ENCODE measurements around the gene ABCB1. TPM values are rescaled to one million over a fixed set of nuclear protein-coding genes. Genes with fewer than 3 reads are reported as not detected.
A peak's percentile ranks its signal among the peaks of the same experiment; 100 is the strongest.

The ABCB1 gene
- total and polyA plus RNA-seq, 2 of the 8 experiments (the other 6 are each of a cell fraction or from before 2014, with no cell fraction given): 0.51 to 1.2 TPM

- Histone ChIP-seq H3K4ac (replicated peaks; ENCODE audit: insufficient read length, low read depth, low read length) (no peak within 1 kb of the TSS), H3K27ac (ENCODE audit: low read depth, low read length) (no peak within 1 kb of the TSS), H3K18ac (ENCODE audit: extremely low read depth, low read length) (peak within 1 kb of the TSS; percentile 43; the same call in 1 of the 2 replicates), H3K9ac (replicated peaks in 1 of 4; ENCODE audit: extremely low read depth in 1 of 4, low read depth in 3 of 4, low read length in 3 of 4) (peak within 1 kb of the TSS in 1 of 4 experiments; percentile 19; a peak in 3 of 7 replicates), H2BK12ac (ENCODE audit: low read depth, low read length) (0 out of 2 replicates have a peak within 1 kb of the TSS, but pooled peaks have one; percentile 51), H2AK5ac (ENCODE audit: low read depth, low read length) (no peak within 1 kb of the TSS), H3K36me3 (ENCODE audit: control insufficient read depth in 2 of 4, insufficient read depth in 4 of 4, low read length in 3 of 4) (no peaks in the 10 kb centered on the region), H3K23ac (ENCODE audit: insufficient read length) (no peak within 1 kb of the TSS), H3K14ac (ENCODE audit: insufficient read length) (no peak within 1 kb of the TSS), H3K79me1 (ENCODE audit: low read depth, low read length) (no peaks in the 10 kb centered on the region), H4K20me1 (replicated peaks in 1 of 2; ENCODE audit: control insufficient read depth in 1 of 2, insufficient read depth in 2 of 2, low read length in 2 of 2) (no peaks in the 10 kb centered on the region), H3K27me3 (replicated peaks in 1 of 4; ENCODE audit: control insufficient read depth in 3 of 4, extremely low read depth in 1 of 4, insufficient read depth in 3 of 4, low read length in 3 of 4) (peaks cover 5 to 29% (median 21%) of the 10 kb centered on the region in 4 experiments), H4K5ac (ENCODE audit: insufficient read length, low read depth, low read length) (no peak within 1 kb of the TSS), H2BK20ac (ENCODE audit: low read length) (no peak within 1 kb of the TSS; the same call in 1 of the 2 replicates), H4K8ac (ENCODE audit: extremely low read depth, insufficient read depth, low read length) (peak within 1 kb of the TSS; percentile 74), H3K56ac (replicated peaks; ENCODE audit: insufficient read length, low read depth, low read length) (no peak within 1 kb of the TSS), H2BK120ac (replicated peaks; ENCODE audit: low read depth, low read length) (no peak within 1 kb of the TSS), H3K4me3 (ENCODE audit: extremely low read depth in 1 of 4, insufficient read depth in 2 of 4, low read depth in 3 of 4, low read length in 4 of 4) (peak within 1 kb of the TSS; percentile 46 to 68 (median 58)), H3K23me2 (ENCODE audit: low read depth, low read length) (peaks cover 5% of the 10 kb centered on the region; the same call in 1 of the 2 replicates), H2AFZ (ENCODE audit: low read length) (peak within 1 kb of the TSS; percentile 72), H3K4me1 (replicated peaks in 1 of 4; ENCODE audit: control insufficient read depth in 3 of 4, insufficient read depth in 4 of 4, low read length in 3 of 4) (peaks cover 5 to 13% (median 9%) of the 10 kb centered on the region in 4 experiments; a peak in 6 of 7 replicates), H4K91ac (replicated peaks; ENCODE audit: insufficient read length, low read length) (no peak within 1 kb of the TSS), H2BK5ac (ENCODE audit: low read depth, low read length) (no peak within 1 kb of the TSS), H2BK15ac (ENCODE audit: low read length) (no peak within 1 kb of the TSS), H3K4me2 (ENCODE audit: insufficient read depth in 1 of 2, low read depth in 2 of 2, low read length in 2 of 2) (peak within 1 kb of the TSS; percentile 94), H3K79me2 (ENCODE audit: control insufficient read depth in 1 of 2, insufficient read depth in 2 of 2, low read length in 2 of 2) (no peaks in the 10 kb centered on the region), H3K9me3 (ENCODE audit: insufficient read depth in 2 of 2, low read depth in 1 of 2, low read length in 1 of 2) (no peaks in the 10 kb centered on the region; a peak in 1 of 4 replicates)
- DNase-seq (ENCODE audit: low read depth in 1 of 2, low spot score in 2 of 2): peak in 1 of 2 experiments; percentile 54
- peak; percentile 49 for TF ChIP-seq SUZ12 (IDR thresholded peaks at IDR 0.05; ENCODE audit: low read length)
- TF ChIP-seq GABPA (IDR thresholded peaks at IDR 0.05; ENCODE audit: borderline replicate concordance, insufficient read depth, low read length): no peak
- peak; percentile 52 for TF ChIP-seq EZH2 (IDR thresholded peaks at IDR 0.05; ENCODE audit: low read depth, low read length, severe bottlenecking)
- TF ChIP-seq KDM4A (IDR thresholded peaks at IDR 0.05; ENCODE audit: low read depth, low read length, severe bottlenecking): peak; percentile 71
- no peak for TF ChIP-seq MAFK (IDR thresholded peaks at IDR 0.05; ENCODE audit: low read depth, low read length)
- no peak for FAIRE-seq
- WGBS, 2 experiments (ENCODE audit: extremely low coverage in 1 of 2, insufficient coverage in 1 of 2, insufficient read length in 1 of 2, insufficient replicate concordance in 2 of 2, low coverage in 1 of 2, low lambda C conversion rate in 2 of 2, missing lambda C conversion rate in 1 of 2): 6% methylated on average over 34 of the region's 80 CpGs; no CpG with 5 or more reads in 1 of the 2 experiments
- ChIA-PET POLR2A (ENCODE audit: partially characterized antibody) (no interaction called here), CTCF (ENCODE audit: partially characterized antibody) (no interaction called here)
Measured at GRCh38 chr7:87475359-87476178, 125.1 kb downstream of the ABCB1 start, which contains the start of gene ABCB4. Gene ABCB4, minus strand, starts transcription at chr7:87475680. Its CDS starts 215 bp downstream, at chr7:87475465.
